ENCODE measurements around the gene POLN.

The POLN gene

DNA sequence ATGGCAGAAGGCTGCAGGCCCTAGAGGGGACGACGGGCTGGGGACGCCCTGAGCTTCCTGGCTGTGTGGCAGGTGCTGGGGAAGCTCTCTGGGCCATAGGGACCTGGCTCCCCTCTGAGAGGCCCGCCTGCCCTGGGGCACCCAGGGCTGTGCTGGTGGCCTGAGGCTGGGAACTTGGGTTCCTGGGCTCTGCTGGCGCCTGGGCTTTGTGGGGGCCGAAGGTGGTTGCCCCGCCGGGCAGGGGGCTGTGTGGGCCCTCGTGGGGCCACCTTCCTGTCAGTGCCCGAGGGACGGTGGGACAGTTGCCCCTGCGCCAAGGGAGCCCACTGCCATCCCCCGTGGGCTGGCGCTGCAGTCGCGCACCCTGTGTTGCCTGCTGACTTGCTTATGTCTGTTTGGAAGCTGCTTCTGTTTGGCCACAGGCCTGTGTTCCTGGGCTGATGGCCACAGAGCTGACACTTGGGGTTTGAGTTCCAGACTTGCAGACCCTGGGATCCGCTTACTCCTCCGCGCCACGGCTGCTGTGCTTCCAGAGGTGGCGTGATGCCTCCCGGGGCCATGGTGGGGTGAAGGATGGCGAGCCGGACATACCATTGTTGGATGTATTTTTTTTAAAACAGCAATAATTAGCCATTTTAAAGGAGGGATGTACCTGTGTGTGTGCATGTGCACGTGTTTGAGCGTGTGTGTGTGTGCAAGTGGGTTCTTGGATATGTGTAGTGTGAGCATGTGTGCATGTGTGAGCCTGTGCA lies 174.3 kb downstream of the POLN start:
- no peak for DNase-seq

DNA sequence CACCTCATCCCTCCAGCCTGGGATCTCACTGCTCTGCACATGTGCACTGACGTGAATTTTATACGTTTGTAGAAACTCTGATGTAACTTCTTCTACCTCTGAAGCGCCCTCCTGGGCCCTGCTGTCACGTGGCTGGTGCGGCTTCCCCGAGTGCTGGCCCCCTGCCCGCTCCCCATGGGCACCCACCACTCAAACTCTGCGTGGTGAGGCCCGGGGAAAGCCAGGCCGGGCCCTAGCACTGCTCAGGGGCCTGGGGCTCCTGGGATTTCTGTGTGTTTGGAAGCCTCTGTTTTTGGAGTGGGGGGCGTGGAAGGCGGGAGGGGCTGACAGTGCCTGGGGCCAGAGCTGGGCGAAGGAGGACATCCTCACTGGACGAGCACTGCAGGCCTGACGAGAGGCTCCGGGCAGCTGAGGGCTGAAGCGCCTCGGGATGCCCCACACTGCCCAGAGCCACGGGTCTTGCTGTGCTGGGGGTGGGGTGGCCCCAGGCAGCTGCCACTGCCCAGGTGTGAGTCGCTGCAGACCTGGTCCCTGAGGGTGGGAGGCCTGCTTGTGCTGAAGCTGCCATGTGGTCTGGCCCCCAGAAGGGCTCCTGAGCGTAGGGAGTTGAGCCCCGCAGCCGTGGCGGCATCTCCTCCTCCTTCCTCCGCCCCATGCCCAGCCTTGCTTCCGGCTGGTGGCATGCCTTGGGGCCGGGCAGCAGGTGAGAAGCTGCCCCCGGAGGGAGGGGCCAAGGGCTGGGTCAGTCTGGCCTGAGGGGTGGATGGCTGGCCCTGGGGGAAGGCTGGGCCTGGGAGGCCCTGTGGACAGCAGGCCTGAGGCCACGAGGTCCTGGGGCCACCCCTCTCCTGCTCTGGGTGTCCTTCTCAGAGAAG lies 175.1 kb downstream of the POLN start:
- DNase-seq, result no peak

DNA sequence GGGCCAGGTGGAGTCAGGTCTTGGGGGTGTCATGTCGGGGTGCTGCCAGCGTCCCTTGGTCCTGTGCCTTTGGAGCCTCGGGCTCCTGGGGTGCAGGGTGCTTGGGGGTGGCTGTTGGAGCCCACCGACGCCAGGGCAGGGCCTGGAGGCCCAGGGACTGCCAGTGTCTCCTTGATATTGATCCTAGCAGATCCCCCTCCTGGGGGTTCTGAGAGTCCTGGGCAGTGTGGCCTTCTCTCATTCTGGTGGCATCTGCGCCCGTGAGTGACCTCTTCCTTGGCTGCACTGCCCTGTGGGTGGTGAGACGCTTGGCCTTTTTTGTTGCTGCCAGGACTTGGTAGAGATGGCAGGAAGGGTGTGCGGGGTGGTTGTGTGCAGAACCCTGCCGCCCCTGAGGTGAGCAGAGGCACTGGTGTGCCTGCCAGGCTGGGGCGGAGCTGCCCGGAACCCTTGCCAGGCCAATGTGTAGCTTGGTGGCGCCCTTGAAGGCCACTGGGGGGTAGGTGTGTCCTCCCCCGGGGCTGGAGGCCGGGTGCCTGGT lies 175.8 kb downstream of the POLN start:
- no peak for DNase-seq

DNA sequence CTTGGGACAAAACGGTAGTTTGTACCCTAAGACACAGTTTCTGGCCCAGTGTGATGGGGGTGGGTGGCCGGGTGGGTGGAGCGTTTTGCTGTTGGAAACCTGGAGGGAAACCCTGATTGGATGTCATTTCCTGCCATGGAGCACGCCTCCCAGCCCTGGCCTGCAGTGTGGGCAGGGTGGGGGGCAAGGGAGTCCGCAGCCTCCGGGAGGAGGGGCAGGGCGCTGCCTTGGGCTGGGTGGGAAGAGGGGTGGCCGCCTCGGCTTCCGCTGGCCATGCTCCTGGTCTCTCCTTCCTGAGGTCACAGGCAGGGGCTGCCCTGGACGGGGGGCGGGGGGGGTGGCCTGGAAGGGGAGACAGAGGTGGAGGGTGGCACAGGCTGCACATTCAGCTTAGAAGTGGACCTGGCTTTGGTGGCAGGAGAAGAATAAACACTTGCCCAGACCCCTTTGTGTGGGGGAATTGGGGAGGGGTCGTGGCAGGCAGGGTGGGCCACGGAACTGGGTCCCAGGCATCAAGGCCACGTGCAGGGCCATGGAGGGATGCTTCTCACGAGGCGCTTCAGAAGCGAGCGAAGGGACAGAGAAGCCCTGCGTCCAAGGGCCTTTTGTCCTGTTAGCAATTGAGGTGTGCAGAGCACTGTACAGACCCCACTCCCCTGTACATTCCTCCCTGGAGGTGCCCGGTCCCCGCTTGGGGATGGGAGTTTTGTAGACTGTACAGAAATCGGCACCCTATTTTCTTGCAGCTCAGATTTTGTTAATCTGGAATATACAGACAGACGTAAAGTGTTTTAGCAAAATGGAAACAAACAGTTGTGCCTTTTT lies 176.6 kb downstream of the POLN start:
- DNase-seq, result no peak

DNA sequence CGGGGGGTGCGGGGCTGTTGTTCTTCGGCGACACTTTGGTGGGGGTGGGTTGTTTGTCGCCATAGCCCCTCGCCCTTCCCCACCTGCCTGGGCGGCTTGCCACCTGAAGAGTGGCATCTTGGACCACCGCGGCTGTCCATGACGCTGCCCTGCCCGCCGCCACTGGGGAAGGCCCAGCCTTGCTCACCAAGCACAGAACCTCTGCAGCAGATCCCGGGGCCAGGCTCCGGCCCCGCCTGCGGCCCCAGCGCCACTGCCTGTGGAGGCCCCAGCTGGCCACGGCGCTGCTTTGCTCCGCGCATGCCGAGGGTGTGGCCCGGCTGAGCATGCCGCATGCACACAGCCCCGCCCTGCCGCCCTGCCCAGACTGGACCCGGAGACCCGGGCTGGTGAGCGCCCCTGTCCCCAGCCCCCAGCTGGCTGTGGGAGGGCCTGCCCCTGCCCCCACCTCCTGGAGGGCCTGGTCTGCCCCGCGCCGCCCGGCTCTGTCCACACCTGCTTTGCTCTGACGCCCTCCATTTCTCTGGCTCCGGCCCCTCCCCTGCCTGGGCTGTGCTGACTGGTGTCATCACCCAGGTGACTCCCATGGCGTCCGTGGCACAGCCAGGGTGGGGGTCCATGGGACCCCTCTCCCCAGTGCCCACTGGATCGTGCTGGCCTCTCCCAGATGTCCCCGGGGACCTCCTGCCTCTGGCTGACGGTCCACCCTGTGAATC lies 177.5 kb downstream of the POLN start:
- DNase-seq, result no peak

DNA sequence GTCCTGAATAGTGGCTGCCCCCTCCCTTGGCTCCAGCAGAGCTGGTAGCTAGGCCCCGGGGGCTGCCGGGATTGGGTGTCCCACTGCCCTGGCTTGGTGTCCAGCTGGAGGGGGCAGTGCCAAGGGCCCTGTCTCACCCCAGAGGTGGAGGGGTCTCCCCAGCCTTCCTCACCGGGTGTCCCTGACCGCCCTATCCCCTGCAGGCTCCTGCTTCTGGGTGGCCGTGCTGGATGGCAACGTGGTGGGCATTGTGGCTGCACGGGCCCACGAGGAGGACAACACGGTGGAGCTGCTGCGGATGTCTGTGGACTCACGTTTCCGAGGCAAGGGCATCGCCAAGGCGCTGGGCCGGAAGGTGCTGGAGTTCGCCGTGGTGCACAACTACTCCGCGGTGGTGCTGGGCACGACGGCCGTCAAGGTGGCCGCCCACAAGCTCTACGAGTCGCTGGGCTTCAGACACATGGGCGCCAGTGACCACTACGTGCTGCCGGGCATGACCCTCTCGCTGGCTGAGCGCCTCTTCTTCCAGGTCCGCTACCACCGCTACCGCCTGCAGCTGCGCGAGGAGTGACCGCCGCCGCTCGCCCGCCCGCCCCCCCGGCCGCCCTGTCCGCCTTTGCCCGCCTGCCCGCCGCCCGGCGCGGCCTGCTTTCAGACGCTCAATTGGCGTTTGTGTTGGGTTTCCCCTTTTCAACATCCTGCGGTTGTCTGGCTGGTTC lies 178.2 kb downstream of the POLN start:
- no peak for DNase-seq

DNA sequence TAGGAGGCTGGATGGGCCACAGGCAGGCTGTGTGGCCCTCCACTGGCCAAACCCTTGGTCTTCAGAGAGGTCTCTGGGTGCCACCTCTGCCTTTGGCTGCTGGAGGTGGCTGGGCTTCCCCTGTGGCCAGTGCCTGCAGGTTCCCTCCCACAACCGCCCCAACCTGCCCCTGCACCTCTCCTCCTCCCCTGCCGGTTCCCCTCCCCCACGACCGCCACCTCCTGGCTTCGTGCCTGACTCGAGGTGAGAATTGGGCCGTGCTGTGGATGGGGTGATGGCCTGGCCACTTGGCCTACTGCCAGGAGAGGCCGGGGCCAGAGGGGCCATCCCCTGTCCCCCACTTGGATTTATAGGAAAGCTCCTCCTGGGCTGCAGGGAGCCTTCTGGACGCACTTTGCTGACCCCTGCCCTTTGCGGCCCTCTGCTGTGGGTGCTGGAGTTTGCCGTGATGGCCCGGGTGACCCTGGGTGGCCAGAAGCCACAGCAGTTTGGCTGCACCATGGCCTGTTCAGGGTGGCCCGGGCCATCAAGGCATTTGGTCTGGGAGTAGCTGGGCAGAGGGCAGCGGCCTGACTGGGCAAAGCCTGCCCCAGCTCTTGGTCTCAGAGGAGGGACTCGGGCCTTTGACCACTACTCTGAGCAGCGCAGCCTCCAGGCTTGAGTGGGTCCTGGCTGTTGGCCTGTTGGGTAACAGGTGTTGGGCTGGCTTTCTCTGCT lies 179.0 kb downstream of the POLN start:
- DNase-seq, result no peak

DNA sequence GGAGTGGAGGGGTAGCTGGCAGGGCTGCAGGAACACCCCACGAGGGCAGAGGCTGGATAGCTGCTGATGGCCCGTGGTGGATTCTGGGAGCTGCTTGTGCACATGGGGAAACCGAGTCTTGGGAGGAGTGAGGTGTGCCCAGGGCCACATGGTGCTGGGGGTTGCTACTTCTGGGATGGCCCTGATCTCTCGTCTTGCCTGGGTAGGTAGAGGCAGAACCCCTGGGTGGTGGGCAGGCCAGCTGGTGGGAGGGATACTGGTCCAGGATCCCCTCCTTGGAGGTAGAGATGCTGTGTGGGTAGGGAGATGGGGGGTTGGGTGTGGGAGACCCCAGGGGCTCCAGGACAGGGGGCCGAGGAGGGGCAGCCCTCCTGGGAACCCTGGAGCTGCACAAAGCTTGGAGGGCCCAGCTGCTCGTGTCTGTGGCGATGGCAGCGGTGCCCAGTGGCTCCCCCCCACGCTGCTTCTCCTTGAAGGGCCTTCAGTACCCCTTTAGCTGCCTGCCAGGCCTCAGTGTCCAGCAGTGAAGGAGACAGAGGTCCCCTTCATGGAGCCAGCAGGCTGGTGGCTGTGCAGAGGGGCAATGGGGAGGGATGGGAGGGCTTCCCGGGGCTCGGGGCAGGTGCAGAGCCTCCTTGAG lies 179.6 kb downstream of the POLN start:
- DNase-seq, result no peak

DNA sequence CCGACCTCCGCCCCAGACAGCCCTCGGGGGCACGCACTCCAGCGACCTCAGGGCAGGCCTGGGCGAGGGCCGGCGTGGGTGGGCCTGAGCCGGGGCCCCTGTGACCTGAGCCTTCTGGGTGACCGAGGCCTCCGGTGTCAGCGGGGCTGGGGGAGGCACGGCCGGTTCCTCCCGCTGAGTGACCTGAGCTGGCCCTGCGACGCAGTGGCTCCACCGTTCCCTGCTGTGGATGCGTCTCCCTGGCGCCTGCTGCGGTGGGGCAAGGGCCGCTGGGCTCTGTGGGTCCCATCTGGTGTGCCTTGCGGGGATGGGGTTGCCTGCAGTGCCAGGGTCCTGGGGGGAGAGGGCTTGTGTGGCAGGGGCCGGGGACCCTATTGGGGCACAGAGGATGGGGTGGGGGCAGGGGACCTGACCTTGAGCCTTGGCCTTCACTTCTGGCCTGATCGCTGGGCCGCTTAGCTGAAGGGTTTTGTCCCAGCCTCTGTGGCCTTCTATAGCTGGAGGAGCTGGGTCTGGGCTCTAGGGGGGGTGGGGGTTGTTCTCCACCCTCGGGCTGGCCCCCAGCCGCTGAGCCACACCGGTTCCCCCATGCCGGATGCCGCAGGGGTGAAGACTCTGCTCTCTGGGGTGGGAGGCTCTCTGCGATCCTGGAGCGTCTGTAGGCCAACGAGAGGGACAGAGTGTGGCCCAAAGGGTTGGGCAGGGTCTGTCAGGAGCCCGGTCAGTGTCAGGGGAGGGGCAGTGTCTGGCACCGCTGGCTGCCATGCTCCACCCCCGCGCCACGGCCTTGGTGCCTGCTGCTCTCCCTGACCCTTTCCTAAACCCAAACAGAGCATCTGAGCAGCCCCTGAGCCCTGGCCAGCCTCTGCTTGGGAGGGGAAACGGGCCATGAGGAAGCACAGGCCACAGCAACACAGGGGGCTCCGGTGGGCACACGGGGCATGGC lies 180.5 kb downstream of the POLN start:
- no peak for DNase-seq

DNA sequence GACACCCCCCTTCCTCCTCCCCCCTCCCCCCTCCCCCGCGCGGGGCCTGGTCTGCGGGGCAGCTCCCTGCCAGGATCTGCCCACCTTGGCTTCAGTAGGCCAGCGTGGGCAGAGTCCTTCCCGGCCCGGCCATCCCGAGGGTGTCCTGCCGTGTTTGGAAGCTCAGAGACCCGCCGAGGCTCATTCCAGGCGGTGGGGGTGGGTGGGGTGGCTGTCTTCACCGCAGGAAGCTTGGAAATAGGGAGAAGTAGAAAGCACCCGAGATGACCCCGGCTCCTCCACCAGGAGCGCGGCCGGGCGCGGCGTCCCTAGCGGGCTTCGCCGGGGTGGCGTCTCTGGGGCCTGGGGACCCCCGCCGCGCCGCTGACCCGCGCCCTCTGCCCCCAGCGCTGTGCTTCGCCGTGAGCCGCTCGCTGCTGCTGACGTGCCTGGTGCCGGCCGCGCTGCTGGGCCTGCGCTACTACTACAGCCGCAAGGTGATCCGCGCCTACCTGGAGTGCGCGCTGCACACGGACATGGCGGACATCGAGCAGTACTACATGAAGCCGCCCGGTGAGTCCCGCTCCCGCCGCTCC lies 181.2 kb downstream of the POLN start:
- DNase-seq, result no peak

DNA sequence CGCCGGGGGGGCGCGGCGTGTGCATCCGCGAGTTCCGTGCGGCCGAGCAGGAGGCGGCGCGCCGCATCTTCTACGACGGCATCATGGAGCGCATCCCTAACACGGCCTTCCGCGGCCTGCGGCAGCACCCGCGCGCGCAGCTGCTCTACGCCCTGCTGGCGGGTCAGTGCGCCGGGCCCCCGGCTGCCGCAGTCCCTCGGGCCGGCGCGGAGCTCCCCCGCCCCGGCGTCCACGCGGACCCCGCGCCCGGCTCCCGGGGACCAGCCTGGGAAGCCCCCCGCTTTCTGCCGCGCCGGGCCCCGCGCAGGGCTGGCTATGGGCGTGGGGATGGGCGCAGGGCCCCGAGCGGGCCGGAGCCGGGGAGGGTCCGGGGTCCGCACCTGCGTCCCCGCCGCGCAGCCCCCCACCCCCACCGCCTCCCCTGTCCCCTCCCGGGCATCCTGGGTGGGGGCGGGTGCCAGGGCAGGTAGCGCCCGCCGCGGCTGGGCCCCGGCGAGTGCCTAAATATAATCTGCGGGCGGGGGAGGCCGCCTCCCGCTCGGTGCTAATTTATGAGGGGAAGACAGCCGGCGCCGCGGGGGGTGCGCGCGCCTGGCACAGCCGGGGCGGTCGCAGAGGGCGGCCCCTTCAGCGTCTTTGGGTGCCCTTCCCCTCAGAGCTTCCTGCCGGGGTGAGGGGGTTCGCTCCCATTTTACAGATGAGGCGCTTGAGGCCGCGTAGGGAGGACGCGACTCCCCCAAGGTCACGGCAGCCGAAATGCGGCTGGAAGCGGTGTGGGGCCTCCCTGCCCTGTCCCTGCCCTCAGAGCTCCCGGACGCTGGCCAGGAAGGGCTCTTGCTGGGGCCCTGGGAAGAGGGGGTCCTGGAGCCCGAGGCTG lies 182.0 kb downstream of the POLN start:
- DNase-seq, result no peak

DNA sequence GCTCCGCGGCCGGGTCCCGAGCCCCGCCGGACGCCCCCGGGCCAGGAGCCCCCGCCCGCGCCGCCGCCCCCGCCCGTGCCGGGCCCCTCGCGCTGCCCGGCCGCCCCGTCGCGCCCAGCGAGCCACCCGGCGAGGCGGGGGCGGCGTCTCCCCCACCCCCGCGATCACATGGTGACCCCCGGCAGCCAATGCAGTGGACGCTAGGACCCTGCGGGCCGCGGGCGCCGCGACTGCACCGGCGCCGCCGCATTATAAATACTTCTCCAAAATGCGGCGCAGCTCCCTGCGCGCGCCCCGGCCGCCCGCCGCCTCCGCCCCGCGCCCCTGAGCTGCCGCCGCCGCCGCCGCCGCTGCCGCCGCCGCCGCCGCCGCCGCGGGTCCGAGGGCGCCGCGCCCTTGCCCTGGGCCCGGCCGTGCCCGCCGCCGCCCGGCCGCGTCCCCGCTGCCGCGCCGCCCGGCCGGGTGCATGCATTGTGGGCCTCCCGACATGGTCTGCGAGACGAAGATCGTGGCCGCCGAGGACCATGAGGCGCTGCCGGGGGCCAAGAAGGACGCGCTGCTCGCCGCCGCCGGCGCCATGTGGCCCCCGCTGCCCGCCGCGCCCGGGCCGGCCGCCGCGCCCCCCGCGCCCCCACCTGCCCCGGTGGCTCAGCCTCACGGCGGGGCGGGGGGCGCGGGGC lies 182.7 kb downstream of the POLN start, which contains the start of gene NAT8L:
TSS of gene NAT8L (plus strand) at position 282 of the 680 bp plus-strand sequence. CDS start at position 467, 185 bp downstream.
- DNase-seq, result peak in 1 of 2 experiments; percentile 29

DNA sequence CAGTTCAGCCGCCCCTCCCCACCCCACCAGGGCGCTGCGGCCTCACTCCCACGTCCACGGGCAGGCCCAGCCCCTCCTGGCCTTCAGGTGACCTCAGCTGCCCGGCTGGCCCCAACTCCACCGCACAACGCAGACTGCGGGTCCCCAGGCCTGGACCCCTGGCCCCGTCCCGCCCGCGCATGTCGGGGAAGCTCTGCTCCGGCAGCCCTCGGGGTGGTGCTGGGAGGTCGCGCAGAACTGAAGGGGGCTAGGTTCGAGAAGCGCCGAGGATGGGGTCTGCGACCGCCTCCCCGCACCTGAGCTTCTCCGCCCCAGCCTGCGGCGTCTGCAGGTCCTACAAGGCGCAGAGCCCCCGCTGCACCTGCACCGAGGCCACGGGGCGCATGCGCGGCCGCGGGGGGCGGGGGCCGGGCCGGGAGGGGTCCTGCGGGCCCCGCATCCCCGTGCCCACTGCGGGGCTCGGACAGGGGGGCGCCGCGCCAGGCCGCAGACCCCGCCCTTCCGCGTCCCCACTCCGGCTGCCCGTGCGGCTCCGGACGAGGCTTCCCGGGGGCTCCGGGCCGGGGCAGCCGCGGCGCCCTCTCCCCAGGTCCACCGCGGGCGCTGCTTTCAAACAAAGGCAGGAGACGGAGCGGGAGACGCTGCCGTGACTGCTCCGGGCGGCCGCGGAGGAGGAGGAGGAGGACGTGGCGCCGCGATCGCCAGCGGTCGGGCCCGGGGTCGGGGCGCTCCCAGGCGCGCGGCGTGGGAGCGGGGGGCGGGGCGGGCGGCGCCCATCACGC lies 183.5 kb downstream of the POLN start:
- DNase-seq, result peak in 1 of 2 experiments; percentile 18

DNA sequence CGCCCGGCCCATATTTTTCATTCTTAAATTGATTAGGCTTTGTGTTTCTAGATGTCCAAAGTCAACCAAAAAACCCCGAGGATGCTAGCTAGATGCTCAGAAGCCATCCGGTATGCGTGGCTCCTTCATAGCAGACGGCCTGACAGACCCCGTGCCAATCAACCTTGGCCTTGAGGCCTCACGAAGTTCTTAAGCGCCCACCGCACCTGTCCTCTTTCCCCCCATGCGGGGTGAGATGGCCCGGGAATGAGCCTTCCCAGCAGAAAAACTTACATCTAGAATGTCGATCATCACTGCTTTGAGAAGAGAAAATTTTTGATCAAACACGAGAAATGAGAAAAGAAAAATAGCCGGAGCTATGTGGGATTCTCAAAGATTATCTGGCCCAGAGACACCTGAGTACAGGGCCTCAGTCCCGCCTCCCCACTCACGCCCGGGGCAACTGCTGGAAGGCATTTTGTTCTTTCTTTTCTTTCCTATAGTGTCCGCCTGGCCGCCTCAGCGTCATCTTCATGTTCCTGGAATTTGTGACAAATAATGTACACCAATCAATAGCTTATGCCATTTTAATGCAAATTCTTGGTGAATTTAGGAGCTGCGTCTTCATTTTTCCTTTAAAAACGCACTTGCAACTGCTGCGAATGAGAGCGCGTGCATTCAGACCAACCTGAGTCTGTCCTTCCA lies 184.4 kb downstream of the POLN start:
- DNase-seq, result no peak

DNA sequence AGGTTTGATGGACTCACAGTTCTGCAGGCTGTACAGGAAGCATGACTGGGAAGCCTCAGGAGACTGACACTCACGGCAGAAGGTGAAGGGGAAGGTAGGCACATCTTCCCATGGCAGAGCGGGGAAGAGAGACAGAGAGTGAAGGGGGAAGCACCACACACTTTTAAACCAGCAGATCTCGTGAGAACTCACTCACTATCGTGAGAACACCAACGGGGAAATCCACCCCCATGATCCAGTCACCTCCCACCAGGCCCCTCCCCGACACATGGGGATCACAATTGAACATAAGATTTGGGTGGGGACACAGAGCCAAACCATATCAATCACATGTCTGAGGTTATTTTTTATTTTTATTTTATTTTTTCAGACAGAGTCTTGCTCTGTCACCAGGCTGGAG lies 187.7 kb downstream of the POLN start:
- no peak for DNase-seq

DNA sequence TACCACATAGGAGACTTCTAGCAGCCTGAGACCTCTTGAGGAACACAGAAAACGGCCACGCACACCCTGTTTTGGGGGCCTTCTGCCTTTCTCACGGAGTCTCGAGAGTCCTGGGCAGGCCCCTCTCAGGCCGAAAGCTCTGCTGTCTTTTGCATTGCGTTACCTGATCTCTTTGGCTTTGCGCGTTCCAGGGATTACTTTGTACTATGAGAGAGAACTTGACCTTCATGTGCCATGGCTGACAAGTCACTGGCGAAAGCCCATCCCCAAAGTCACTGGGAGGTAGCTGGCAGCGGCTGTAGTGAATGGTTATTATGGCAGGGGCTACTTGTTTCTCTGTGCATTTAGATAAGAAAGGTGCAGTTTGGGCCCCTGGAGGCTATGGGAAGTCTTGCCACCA lies 190.8 kb downstream of the POLN start:
- no peak for DNase-seq
